OCI-LY7 (cell line): ENCODE results near the gene PEAK3. TPM values are rescaled to one million over a fixed set of nuclear protein-coding genes. Genes with fewer than 3 reads are reported as not detected.

Experiments used
- Bru-seq: library from RNA; stranded (reverse); fragments of 400-500 nt; gene quantifications from one replicate; lab custom pipeline; 2021; lab: Mats Ljungman, UMichigan
- BruChase-seq, 2 experiments: library from RNA; stranded (reverse); fragments of 400-500 nt; gene quantifications; one replicate each; lab custom pipeline; 2021; lab: Mats Ljungman, UMichigan
- BruUV-seq: library from RNA; stranded (reverse); fragments of 400-500 nt; replicated peaks from 2 replicates; lab custom pipeline; 2021; lab: Mats Ljungman, UMichigan
- CTCF ChIA-PET: fragments of 300-600 bp; sonication (Branson Sonifier 250); formaldehyde crosslinking; loops from one replicate; lab custom pipeline; 2022; ENCODE audit warnings: antibody characterized with exemption; ENCODE audit not compliant: unreplicated experiment; lab: Charles Lee
- POLR2A ChIA-PET: fragments of 300-600 bp; sonication (Branson Sonifier 250); formaldehyde crosslinking; loops from one replicate; lab custom pipeline; 2022; ENCODE audit warnings: antibody characterized with exemption; lab: Charles Lee
- DNase-seq: peaks from one replicate; pipeline ENCODE4 v3.0.0-alpha.2; 2015; ENCODE audit warnings: low spot score
- H2AFZ ChIP-seq: fragments of 200-600 bp; sonication (generic), shearing (Covaris generic); 2 replicates; pipeline ENCODE4 v1.6.1; 2014; ENCODE audit warnings: mild to moderate bottlenecking, antibody characterized with exemption, low read length, moderate library complexity
- H3K27ac ChIP-seq: fragments of 200-600 bp; sonication (generic); 2 replicates; pipeline ENCODE4 v1.5.1; 2014; ENCODE audit warnings: mixed run types, low read depth, mild to moderate bottlenecking, moderate library complexity, low read length, inconsistent platforms; ENCODE audit not compliant: poor library complexity, severe bottlenecking
- H3K36me3 ChIP-seq: fragments of 200-600 bp; sonication (generic); 2 replicates; pipeline ENCODE4 v1.6.1; 2014; ENCODE audit warnings: mild to moderate bottlenecking, antibody characterized with exemption, low read length, moderate library complexity, mixed read lengths; ENCODE audit not compliant: insufficient read depth
- H3K4me1 ChIP-seq: fragments of 200-600 bp; sonication (generic); 2 replicates; pipeline ENCODE4 v1.5.1; 2014; ENCODE audit warnings: mild to moderate bottlenecking, low read length; ENCODE audit not compliant: insufficient read depth, poor library complexity, severe bottlenecking
- H3K4me2 ChIP-seq: fragments of 200-600 bp; sonication (generic); 2 replicates; pipeline ENCODE4 v1.6.1; 2014; ENCODE audit warnings: mild to moderate bottlenecking, low read length
- H3K4me3 ChIP-seq: fragments of 200-600 bp; sonication (generic); 2 replicates; pipeline ENCODE4 v1.5.1; 2014; ENCODE audit warnings: mild to moderate bottlenecking, low read depth, low read length; ENCODE audit not compliant: poor library complexity, severe bottlenecking
- H3K79me2 ChIP-seq: fragments of 200-600 bp; sonication (generic); 2 replicates; pipeline ENCODE4 v1.6.1; 2016; ENCODE audit warnings: low read depth, mild to moderate bottlenecking, low read length, moderate library complexity, mixed read lengths; ENCODE audit not compliant: insufficient read depth
- H3K9me2 ChIP-seq: fragments of 200-600 bp; sonication (generic); 2 replicates; pipeline ENCODE4 v1.6.1; 2016; ENCODE audit warnings: mild to moderate bottlenecking, low read length, mixed read lengths; ENCODE audit not compliant: insufficient read depth
- H3K9me3 ChIP-seq: fragments of 200-600 bp; sonication (generic); 2 replicates; pipeline ENCODE4 v1.6.1; 2014; ENCODE audit warnings: mild to moderate bottlenecking, mixed run types, low read length, mixed read lengths
- H4K20me1 ChIP-seq: fragments of 200-600 bp; sonication (generic); 2 replicates; pipeline ENCODE4 v1.6.1; 2014; ENCODE audit warnings: mild to moderate bottlenecking, antibody characterized with exemption, low read length, moderate library complexity, mixed read lengths; ENCODE audit not compliant: insufficient read depth
- CTCF ChIP-seq: fragments of 200-600 bp; sonication (generic); conservative IDR thresholded peaks from 2 replicates; pipeline ENCODE4 v1.5.1; 2014; ENCODE audit warnings: mild to moderate bottlenecking, antibody characterized with exemption, low read length, moderate library complexity, mixed read lengths
- EZH2phosphoT487 ChIP-seq: fragments of 200-600 bp; sonication (generic); IDR thresholded peaks from 2 replicates; pipeline ENCODE4 v1.6.1; 2018; ENCODE audit warnings: low read depth, borderline replicate concordance, mild to moderate bottlenecking, mixed run types, antibody characterized with exemption, low read length, moderate library complexity, mixed read lengths
- intact Hi-C: fragments of 100-400 bp; cut with micrococcal nuclease; formaldehyde crosslinking; loops from one replicate; pipeline ENCODE4 v1.10.0; 2022; ENCODE audit not compliant: unreplicated experiment
- long read RNA-seq: library from polyadenylated mRNA; stranded (forward); transcript quantifications from one replicate; pipeline ENCODE4 v2.0.0, GENCODE V29; 2022
- total RNA-seq, 2 experiments: library from RNA; depleted of rRNA in 1 of 2; stranded (reverse); fragments of >200 nt in 1 of 2; shearing (Covaris generic) in 1 of 2; gene quantifications; 2 replicates each; pipeline ENCODE4 v1.2.3, GENCODE V29; 2014 to 2022

PEAK3 gene, protein sequence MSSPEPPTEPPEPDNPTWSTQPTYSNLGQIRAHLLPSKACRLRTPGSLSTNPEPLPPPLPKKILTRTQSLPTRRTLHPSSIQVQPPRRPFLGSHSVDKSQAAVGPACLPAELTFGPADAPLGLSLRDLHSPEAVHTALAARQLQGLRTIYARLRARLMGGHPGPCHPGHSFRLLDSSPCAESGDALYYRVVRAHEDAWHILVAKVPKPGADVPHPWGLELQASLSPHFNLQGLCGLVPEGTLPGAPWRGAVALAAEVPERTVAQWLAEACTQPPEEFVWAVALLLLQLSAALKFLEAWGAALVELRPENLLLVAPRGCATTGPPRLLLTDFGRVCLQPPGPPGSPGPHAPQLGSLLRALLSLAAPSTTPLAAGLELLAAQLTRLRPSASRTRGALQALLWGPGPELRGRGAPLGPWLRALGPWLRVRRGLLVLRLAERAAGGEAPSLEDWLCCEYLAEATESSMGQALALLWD
- total RNA-seq (2014; rRNA removed; shearing (Covaris generic)) (not detected in 2 replicates), total RNA-seq (2022) (0.18 TPM in 1 of 2 replicates, not detected in the other), Bru-seq, nascent RNA (not detected), BruChase-seq, experiment 1, labeled RNA remaining after a 6-hour chase (percentile 13 among the genes with signal in this experiment), BruChase-seq, experiment 2, labeled RNA remaining after a 2-hour chase (percentile 7 among the genes with signal in this experiment)
- long read RNA-seq, partial matches to known transcripts: 0 of 4 reads
- long read RNA-seq, other reads (novel, unspliced or antisense): 4 of 4 reads

- TF ChIP-seq EZH2phosphoT487: no peak
- no peak for TF ChIP-seq CTCF
- Histone ChIP-seq H3K36me3 (no peaks in the 10 kb centered on the region), H3K9me2 (no peaks in the 10 kb centered on the region), H3K4me2 (peak within 1 kb of the TSS; percentile 45), H3K79me2 (no peaks in the 10 kb centered on the region), H3K27ac (no peak within 1 kb of the TSS), H3K4me1 (peaks cover 16% of the 10 kb centered on the region), H4K20me1 (no peaks in the 10 kb centered on the region), H2AFZ (no peak within 1 kb of the TSS), H3K4me3 (no peak within 1 kb of the TSS), H3K9me3 (no peaks in the 10 kb centered on the region)
- DNase-seq: no peak
- ChIA-PET POLR2A (no interaction called here), CTCF (no interaction called here)
- intact Hi-C loops: no loop called here
- BruUV-seq: no TSS peak
Observed at GRCh38 chr19:2282062-2282861, at the start of gene PEAK3. PEAK3 (minus strand) TSS chr19:2282175; CDS start chr19:2280931, 1,244 bp downstream.

- Histone ChIP-seq H2AFZ (no peak overlapping the region), H3K4me3 (peak overlapping the region; percentile 55), H3K4me2 (peak overlapping the region; percentile 95), H3K9me3 (peaks cover 5% of the 10 kb centered on the region; the same call in 1 of the 2 replicates), H3K79me2 (peaks cover 78% of the 10 kb centered on the region), H3K4me1 (peaks cover 66% of the 10 kb centered on the region), H3K27ac (peak overlapping the region; percentile 94), H3K36me3 (peaks cover 39% of the 10 kb centered on the region), H3K9me2 (no peaks in the 10 kb centered on the region), H4K20me1 (no peaks in the 10 kb centered on the region; the same call in 1 of the 2 replicates)
- ChIA-PET CTCF (no interaction called here), POLR2A (no interaction called here)
- TF ChIP-seq CTCF (no peak), EZH2phosphoT487 (no peak)
- intact Hi-C loops: loop anchor here (5.0 kb wide), 1 partner anchor 297 kb away; no protein-coding TSS in a partner anchor
- BruUV-seq: no TSS peak
- no peak for DNase-seq
Observed at GRCh38 chr19:2330632-2331284, 48.8 kb upstream of the PEAK3 start.
